Lower lobe of right lung (tissue), 2 donors: ENCODE data around the gene SPATA31E1. TPM values are rescaled to one million over a fixed set of nuclear protein-coding genes. Genes with fewer than 3 reads are reported as not detected.

Experiments
- ATAC-seq, 2 donors: fragments of 200-7000 bp; cut with Tn5 transposase; one replicate each; pipeline ENCODE4 v1.9.1; 2020 to 2022; ENCODE audit warnings: mild to moderate bottlenecking in 2 of 2, moderate library complexity in 2 of 2
- DNase-seq: peaks from one replicate; pipeline ENCODE4 v3.0.0-alpha.2; 2020
- H3K27ac ChIP-seq: fragments of 200-600 bp; one replicate; pipeline ENCODE4 v1.8.0; 2022
- H3K27me3 ChIP-seq: fragments of 200-600 bp; one replicate; pipeline ENCODE4 v1.8.0; 2022; ENCODE audit warnings: low read depth
- H3K36me3 ChIP-seq: fragments of 200-600 bp; one replicate; pipeline ENCODE4 v1.8.0; 2022; ENCODE audit warnings: mild to moderate bottlenecking
- H3K4me1 ChIP-seq: fragments of 200-600 bp; one replicate; pipeline ENCODE4 v1.8.0; 2022
- H3K4me3 ChIP-seq: fragments of 200-600 bp; one replicate; pipeline ENCODE4 v1.8.0; 2022; ENCODE audit warnings: mild to moderate bottlenecking
- H3K9me3 ChIP-seq: fragments of 200-600 bp; one replicate; pipeline ENCODE4 v1.8.0; 2022
- CTCF ChIP-seq: fragments of 200-600 bp; IDR thresholded peaks from one replicate; pipeline ENCODE4 v1.8.0; 2022; ENCODE audit warnings: antibody characterized with exemption, mild to moderate bottlenecking
- intact Hi-C: fragments of 100-400 bp; cut with DNase I; formaldehyde crosslinking; loops from one replicate; pipeline ENCODE4 v1.11.0; 2022
- total RNA-seq: library from RNA; stranded (reverse); fragmentation: NEBNext Ultra II Directional; extraction: Animal tissue kit (Norgen Biotek cat#: 25700); gene quantifications from one replicate; pipeline ENCODE4 v1.2.1, GENCODE V29; 2021
- donor health status: DM: no; HTN: yes; CAD: no; lungs with severe emphysema.

SPATA31E1 gene
- total RNA-seq, 1 donor from 2014 or later, result not detected

DNA sequence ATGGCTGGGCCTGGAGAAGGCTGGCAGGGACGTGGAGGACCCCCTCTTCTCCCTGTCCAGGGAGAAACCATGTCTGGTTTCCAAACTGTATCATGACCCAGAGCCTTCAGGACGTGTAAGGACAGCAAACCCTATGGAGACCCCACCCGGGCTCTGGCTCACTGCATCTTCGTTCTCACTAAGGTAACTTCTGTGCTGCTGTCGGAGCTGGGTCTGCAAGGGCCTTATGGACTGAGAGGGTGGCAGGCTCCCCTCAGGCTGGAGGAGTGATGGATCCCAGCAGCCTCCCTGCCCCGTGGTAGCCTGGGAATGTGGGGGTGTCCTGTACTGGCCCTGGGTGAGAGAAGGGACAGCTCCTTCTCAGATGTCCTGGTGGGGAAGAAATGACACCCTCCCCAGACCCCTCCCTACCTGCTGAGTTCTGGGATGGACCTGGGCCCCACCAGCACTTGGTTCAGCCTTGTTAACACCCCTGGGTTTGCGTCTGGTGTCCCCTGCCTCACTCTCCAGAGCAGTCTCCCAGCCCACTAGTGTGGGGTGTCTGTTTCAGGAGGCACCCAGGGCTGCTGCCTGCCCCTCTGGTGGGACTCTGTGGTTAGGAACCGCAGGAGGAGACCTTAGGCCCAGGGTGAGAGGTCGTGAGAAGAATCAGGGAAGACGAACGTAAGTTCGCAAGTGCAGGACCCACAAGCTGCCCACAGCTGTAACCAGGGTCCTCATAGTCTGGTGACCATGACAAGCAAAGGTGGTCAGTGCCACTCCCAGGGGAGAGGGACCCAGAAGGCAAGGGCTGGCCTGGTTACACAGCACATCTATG, 6.6 kb downstream of the SPATA31E1 start:
- no peak for TF ChIP-seq CTCF
- intact Hi-C loops, result no loop called here
- Histone ChIP-seq H3K27me3 (no peaks in the 10 kb centered on the region), H3K4me1 (no peaks in the 10 kb centered on the region), H3K36me3 (no peaks in the 10 kb centered on the region), H3K4me3 (no peak overlapping the region), H3K27ac (no peak overlapping the region), H3K9me3 (no peaks in the 10 kb centered on the region)
- ATAC-seq (no peak), DNase-seq (no peak)

DNA sequence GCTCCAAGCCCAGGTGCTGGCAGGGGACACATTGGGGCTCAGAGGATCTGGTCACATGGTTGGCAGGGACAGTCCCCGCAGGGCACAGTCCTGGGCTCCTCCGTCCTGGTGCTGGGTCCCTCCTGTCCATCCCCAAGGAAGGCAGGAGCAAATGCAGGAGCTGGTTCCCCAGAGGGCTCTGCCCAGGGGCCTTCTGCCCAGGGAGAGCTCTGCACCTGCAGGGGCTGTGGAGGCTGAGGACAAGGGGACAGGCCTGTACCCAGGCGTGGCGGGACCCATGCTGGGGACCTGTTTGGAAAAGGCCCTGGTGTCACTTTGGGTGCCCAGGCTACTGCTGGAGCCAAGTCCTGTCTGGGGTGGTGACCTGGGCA, 7.2 kb downstream of the SPATA31E1 start:
- Histone ChIP-seq H3K9me3 (no peaks in the 10 kb centered on the region), H3K4me1 (no peaks in the 10 kb centered on the region), H3K27ac (no peak overlapping the region), H3K27me3 (no peaks in the 10 kb centered on the region), H3K36me3 (no peaks in the 10 kb centered on the region), H3K4me3 (no peak overlapping the region)
- ATAC-seq, result peak in 1 of 2 donors; percentile 29
- TF ChIP-seq CTCF, result no peak
- no peak for DNase-seq
- intact Hi-C loops, result no loop called here

DNA sequence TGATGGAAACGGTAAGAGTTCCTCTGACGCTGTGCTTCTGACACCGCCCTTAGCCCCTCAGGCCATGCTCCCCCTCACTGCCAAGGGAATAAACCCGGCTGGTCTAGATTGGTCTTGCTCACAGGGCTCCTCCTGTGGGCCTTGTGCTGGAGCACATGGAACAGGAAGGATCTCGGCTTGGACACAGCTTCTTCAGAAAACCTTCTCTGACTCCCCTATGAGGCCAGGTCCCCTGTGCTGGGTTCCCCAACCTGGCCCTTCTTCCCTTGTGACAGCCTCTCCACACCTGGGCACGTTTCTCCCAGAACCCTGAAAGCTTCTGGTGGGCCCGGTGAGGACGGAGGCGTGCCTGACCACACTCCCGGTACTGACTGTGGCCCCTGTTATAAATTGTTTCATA, 8.2 kb downstream of the SPATA31E1 start:
- intact Hi-C loops, result no loop called here
- Histone ChIP-seq H3K4me1 (no peaks in the 10 kb centered on the region), H3K27ac (no peak overlapping the region), H3K9me3 (no peaks in the 10 kb centered on the region), H3K4me3 (no peak overlapping the region), H3K36me3 (no peaks in the 10 kb centered on the region), H3K27me3 (no peaks in the 10 kb centered on the region)
- TF ChIP-seq CTCF, result no peak
- no peak for ATAC-seq
- DNase-seq, result no peak

DNA sequence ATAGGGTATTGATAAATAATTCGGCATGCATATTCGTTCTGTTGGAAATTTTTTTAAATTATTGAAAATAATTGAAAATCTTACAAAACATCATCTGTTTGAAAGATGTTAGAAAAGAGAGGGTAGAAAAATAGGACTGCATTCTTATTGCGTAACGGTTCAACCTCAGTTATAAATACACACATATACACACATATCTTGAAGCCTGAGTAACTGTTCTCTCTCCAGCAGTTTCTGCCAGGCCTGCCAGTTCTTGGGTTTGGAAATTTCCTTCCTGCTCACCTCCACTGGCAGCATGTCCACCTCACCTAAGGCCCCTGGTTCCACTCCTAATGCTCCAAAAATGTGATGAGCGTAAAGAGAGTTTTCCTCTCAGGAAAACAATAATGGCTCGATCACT, 9.1 kb downstream of the SPATA31E1 start:
- H3K27ac ChIP-seq, result no peak overlapping the region
- no peaks in the 10 kb centered on the region for H3K4me1 ChIP-seq
- H3K36me3 ChIP-seq, result no peaks in the 10 kb centered on the region
- DNase-seq, result no peak
- no peak overlapping the region for H3K4me3 ChIP-seq
- intact Hi-C loops, result no loop called here
- H3K9me3 ChIP-seq, result no peaks in the 10 kb centered on the region
- ATAC-seq, result no peak
- H3K27me3 ChIP-seq, result no peaks in the 10 kb centered on the region
- no peak for TF ChIP-seq CTCF

- no peaks in the 10 kb centered on the region for H3K27me3 ChIP-seq
- H3K9me3 ChIP-seq, result no peaks in the 10 kb centered on the region
- no peaks in the 10 kb centered on the region for H3K36me3 ChIP-seq
- H3K4me3 ChIP-seq, result no peak overlapping the region
- ATAC-seq (no peak), DNase-seq (no peak)
- H3K4me1 ChIP-seq, result no peaks in the 10 kb centered on the region
- no peak overlapping the region for H3K27ac ChIP-seq
- intact Hi-C loops, result no loop called here
- no peak for TF ChIP-seq CTCF
Measured at GRCh38 chr9:87892956-87893355, 10.3 kb downstream of the SPATA31E1 start.
